Measurements from ENCODE around the gene KANSL1L. TPM values are rescaled to one million over a fixed set of nuclear protein-coding genes. Genes with fewer than 3 reads are reported as not detected.

Gene KANSL1L
- total and polyA plus RNA-seq, 2 experiments from 2014 or later, result 4.2 to 38.6 TPM

DNA sequence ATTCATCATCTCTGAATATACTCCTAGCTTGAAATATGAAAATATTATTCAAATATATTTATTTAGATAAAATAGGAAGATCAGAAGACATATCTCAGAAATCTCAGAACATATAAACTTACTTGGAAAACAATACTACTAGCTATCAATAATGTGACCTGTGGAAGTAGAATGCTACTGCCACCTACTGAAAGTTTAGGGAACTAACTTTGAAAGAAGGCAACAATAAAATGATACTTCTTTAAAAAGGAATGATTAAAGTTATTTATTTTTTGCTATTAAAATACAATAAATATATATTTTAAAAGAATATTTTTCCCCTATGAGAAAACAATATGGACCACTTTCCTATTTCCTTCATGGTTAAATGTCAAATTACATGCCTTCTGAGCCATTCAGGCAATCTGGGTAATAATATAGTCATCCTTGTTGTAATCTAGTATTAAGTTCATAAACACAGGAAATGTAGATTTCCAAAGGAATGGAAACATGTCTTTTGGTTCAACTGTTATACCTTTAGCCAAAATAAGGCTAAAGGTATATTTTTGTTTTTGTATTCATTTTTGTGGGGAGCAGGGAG, 28.1 kb upstream of the KANSL1L start:
- peak; percentile 16 for DNase-seq (ENCODE audit: low spot score)
- TF ChIP-seq, protein P1, sequence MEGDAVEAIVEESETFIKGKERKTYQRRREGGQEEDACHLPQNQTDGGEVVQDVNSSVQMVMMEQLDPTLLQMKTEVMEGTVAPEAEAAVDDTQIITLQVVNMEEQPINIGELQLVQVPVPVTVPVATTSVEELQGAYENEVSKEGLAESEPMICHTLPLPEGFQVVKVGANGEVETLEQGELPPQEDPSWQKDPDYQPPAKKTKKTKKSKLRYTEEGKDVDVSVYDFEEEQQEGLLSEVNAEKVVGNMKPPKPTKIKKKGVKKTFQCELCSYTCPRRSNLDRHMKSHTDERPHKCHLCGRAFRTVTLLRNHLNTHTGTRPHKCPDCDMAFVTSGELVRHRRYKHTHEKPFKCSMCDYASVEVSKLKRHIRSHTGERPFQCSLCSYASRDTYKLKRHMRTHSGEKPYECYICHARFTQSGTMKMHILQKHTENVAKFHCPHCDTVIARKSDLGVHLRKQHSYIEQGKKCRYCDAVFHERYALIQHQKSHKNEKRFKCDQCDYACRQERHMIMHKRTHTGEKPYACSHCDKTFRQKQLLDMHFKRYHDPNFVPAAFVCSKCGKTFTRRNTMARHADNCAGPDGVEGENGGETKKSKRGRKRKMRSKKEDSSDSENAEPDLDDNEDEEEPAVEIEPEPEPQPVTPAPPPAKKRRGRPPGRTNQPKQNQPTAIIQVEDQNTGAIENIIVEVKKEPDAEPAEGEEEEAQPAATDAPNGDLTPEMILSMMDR (IDR thresholded peaks at IDR 0.05; ENCODE audit: poor library complexity), result peak; percentile 65
- TF ChIP-seq EZH2phosphoT487 (IDR thresholded peaks at IDR 0.05; ENCODE audit: low read depth, severe bottlenecking, unreplicated experiment), result no peak
- Histone ChIP-seq H3K36me3 (replicated peaks; ENCODE audit: insufficient read depth, low read depth) (no peaks in the 10 kb centered on the region), H3K4me2 (no peak overlapping the region), H3K9me3 (ENCODE audit: low read depth) (no peaks in the 10 kb centered on the region), H3K4me3 (no peak overlapping the region), H4K20me1 (ENCODE audit: insufficient read depth, poor library complexity, severe bottlenecking) (no peaks in the 10 kb centered on the region), H3K9me2 (replicated peaks; ENCODE audit: insufficient read depth) (no peaks in the 10 kb centered on the region), H3K4me1 (ENCODE audit: insufficient read depth) (no peaks in the 10 kb centered on the region), H2AFZ (no peak overlapping the region), H3K79me2 (no peaks in the 10 kb centered on the region), H3K27me3 (no peaks in the 10 kb centered on the region), H3K27ac (no peak overlapping the region)

DNA sequence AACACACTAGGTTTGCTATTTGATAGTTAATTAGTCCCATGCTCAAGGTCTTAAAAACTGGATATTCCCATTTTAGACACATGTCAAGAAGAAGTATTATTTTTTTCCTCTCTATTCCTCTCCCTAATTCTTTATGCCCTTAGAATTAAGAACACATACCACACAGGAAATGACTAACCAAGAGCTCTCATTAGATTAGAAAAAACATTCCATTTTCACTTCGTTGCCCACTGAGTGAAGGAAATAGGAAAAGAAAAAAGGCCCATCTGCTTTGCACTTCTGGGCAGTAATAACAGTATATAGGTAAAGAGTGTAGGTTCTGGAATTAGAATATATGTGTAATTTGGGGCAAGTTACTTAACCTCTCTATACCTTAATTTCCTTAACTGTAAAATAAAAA, 27.1 kb upstream of the KANSL1L start:
- no peak overlapping the region for H2AFZ ChIP-seq
- no peaks in the 10 kb centered on the region for H3K9me2 ChIP-seq (replicated peaks; ENCODE audit: insufficient read depth)
- H3K4me2 ChIP-seq, result no peak overlapping the region
- no peaks in the 10 kb centered on the region for H3K4me1 ChIP-seq (ENCODE audit: insufficient read depth)
- no peaks in the 10 kb centered on the region for H3K79me2 ChIP-seq
- 32% methylated on average over 1 of the region's 1 CpG for WGBS (ENCODE audit: low lambda C conversion rate, missing lambda C conversion rate)
- no peak for TF ChIP-seq EZH2phosphoT487 (IDR thresholded peaks at IDR 0.05; ENCODE audit: low read depth, severe bottlenecking, unreplicated experiment)
- TF ChIP-seq, protein P1 (IDR thresholded peaks at IDR 0.05; ENCODE audit: poor library complexity), result no peak
- TF ChIP-seq EZH2 (IDR thresholded peaks at IDR 0.05; ENCODE audit: borderline replicate concordance), result no peak
- no peak overlapping the region for H3K4me3 ChIP-seq
- no peaks in the 10 kb centered on the region for H3K36me3 ChIP-seq (replicated peaks; ENCODE audit: insufficient read depth, low read depth)
- no peak for DNase-seq (ENCODE audit: low spot score)
- H3K9me3 ChIP-seq (ENCODE audit: low read depth), result no peaks in the 10 kb centered on the region
- H3K27ac ChIP-seq, result no peak overlapping the region
- H3K27me3 ChIP-seq, result no peaks in the 10 kb centered on the region
- no peaks in the 10 kb centered on the region for H4K20me1 ChIP-seq (ENCODE audit: insufficient read depth, poor library complexity, severe bottlenecking)

DNA sequence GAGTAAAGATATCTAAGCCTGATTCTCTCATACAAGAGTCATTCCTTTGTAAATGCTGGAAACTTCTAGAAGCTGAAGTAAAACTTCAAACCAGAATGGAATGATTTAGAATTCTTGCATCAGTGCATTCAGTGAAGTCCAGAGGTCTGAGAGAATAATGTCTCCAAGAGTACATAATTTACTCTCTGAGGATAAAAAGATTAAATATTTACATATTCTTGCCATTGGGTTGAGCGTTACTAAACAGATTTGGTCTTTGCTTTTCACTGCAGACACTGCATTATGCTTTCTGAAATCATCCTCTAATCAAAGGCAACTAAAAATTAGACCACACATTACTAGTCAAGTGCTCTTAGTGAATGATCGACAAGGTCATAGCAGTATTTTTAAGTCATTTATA, 26.5 kb upstream of the KANSL1L start:
- WGBS (ENCODE audit: low lambda C conversion rate, missing lambda C conversion rate), result 74% methylated on average over 2 of the region's 2 CpGs
- H2AFZ ChIP-seq, result no peak overlapping the region
- TF ChIP-seq EZH2phosphoT487 (IDR thresholded peaks at IDR 0.05; ENCODE audit: low read depth, severe bottlenecking, unreplicated experiment) (no peak), EZH2 (IDR thresholded peaks at IDR 0.05; ENCODE audit: borderline replicate concordance) (no peak)
- TF ChIP-seq, protein P1 (IDR thresholded peaks at IDR 0.05; ENCODE audit: poor library complexity), result no peak

More for the DNA sequence above, 26.5 kb upstream of the KANSL1L start:
- Histone ChIP-seq H4K20me1 (ENCODE audit: insufficient read depth, poor library complexity, severe bottlenecking) (no peaks in the 10 kb centered on the region), H3K4me1 (ENCODE audit: insufficient read depth) (no peaks in the 10 kb centered on the region), H3K9me3 (ENCODE audit: low read depth) (no peaks in the 10 kb centered on the region), H3K79me2 (no peaks in the 10 kb centered on the region), H3K4me3 (no peak overlapping the region), H3K4me2 (no peak overlapping the region), H3K27ac (no peak overlapping the region), H3K36me3 (replicated peaks; ENCODE audit: insufficient read depth, low read depth) (no peaks in the 10 kb centered on the region), H3K27me3 (no peaks in the 10 kb centered on the region), H3K9me2 (replicated peaks; ENCODE audit: insufficient read depth) (no peaks in the 10 kb centered on the region)
- DNase-seq (ENCODE audit: low spot score), result no peak
